Keratinocyte (primary cell): Measurements from ENCODE around the gene STK17A. TPM values are rescaled to one million over a fixed set of nuclear protein-coding genes. Genes with fewer than 3 reads are reported as not detected.
A peak's percentile ranks its signal among the peaks of the same experiment; 100 is the strongest.

Experiments
- DNase-seq: peaks from one replicate; pipeline ENCODE4 v3.0.0-alpha.2; 2011; ENCODE audit warnings: low read depth, missing footprints, low spot score
- FAIRE-seq: peaks from 2 replicates; lab custom pipeline; 2011; peaks lifted over from hg19 to GRCh38; lab: Jason Lieb, UNC
- H2AFZ ChIP-seq: 2 replicates; pipeline ENCODE4 v1.6.0; 2012; ENCODE audit warnings: low read length, control low read depth, inconsistent platforms; ENCODE audit not compliant: control insufficient read depth
- H3K27ac ChIP-seq: 2 replicates; pipeline ENCODE4 v1.5.1; 2011; ENCODE audit warnings: low read length; ENCODE audit not compliant: control insufficient read depth, insufficient read depth
- H3K27me3 ChIP-seq: 3 replicates; pipeline ENCODE4 v1.6.0; 2011; ENCODE audit warnings: low read length; ENCODE audit not compliant: control insufficient read depth, insufficient read depth; ENCODE audit errors: extremely low read depth
- H3K36me3 ChIP-seq, 2 experiments: 2 replicates in 1 of 2; 3 replicates in 1 of 2; pipeline ENCODE4 v1.5.1; 2011; ENCODE audit warnings: low read length in 2 of 2, mild to moderate bottlenecking in 1 of 2; ENCODE audit not compliant: control insufficient read depth in 2 of 2, insufficient read depth in 2 of 2; ENCODE audit errors: extremely low read depth in 1 of 2
- H3K4me1 ChIP-seq: 3 replicates; pipeline ENCODE4 v1.5.1; 2011; ENCODE audit warnings: low read length; ENCODE audit not compliant: control insufficient read depth, insufficient read depth; ENCODE audit errors: extremely low read depth
- H3K4me2 ChIP-seq: 3 replicates; pipeline ENCODE4 v1.6.0; 2011; ENCODE audit warnings: low read depth, low read length; ENCODE audit not compliant: control insufficient read depth, insufficient read depth; ENCODE audit errors: extremely low read depth
- H3K4me3 ChIP-seq, 3 experiments: fragments of 200-600 bp in 1 of 3; sonication (generic) in 1 of 3; 2 replicates in 2 of 3; 3 replicates in 1 of 3; pipeline ENCODE4 v1.5.1; 2011 to 2016; ENCODE audit warnings: low read length in 3 of 3, mild to moderate bottlenecking in 3 of 3, control low read depth in 2 of 3, inconsistent platforms in 1 of 3, low read depth in 1 of 3, mixed read lengths in 1 of 3, mixed run types in 1 of 3, moderate library complexity in 1 of 3; ENCODE audit not compliant: control insufficient read depth in 2 of 3, insufficient read depth in 2 of 3; ENCODE audit errors: extremely low read depth in 1 of 3
- H3K79me2 ChIP-seq: 2 replicates; pipeline ENCODE4 v1.6.0; 2012; ENCODE audit warnings: low read length; ENCODE audit not compliant: control insufficient read depth, insufficient read depth
- H3K9ac ChIP-seq: 3 replicates; pipeline ENCODE4 v1.6.0; 2011; ENCODE audit warnings: low read length; ENCODE audit not compliant: control insufficient read depth, insufficient read depth; ENCODE audit errors: extremely low read depth
- H3K9me1 ChIP-seq: 3 replicates; pipeline ENCODE4 v1.6.0; 2011; ENCODE audit warnings: low read length; ENCODE audit not compliant: control insufficient read depth, insufficient read depth; ENCODE audit errors: extremely low read depth
- H3K9me3 ChIP-seq: 2 replicates; pipeline ENCODE4 v1.5.1; 2012; ENCODE audit warnings: low read depth, low read length; ENCODE audit not compliant: control insufficient read depth
- H4K20me1 ChIP-seq: 3 replicates; pipeline ENCODE4 v1.6.0; 2011; ENCODE audit warnings: low read length; ENCODE audit not compliant: control insufficient read depth, insufficient read depth; ENCODE audit errors: extremely low read depth
- EZH2 ChIP-seq: IDR thresholded peaks from one replicate; pipeline ENCODE4 v1.6.1; 2012; ENCODE audit warnings: inconsistent platforms, mild to moderate bottlenecking, low read length, moderate library complexity
- dilution Hi-C: fragments of 300-500 bp; cut with MboI; formaldehyde crosslinking; loops from one replicate; pipeline ENCODE4 v1.7.0; 2020; ENCODE audit warnings: low sequenced_read_pairs; ENCODE audit not compliant: extremely low pct_ligation_motif_present
- polyA plus RNA-seq, 5 experiments: library from polyadenylated mRNA; depleted of rRNA in 3 of 5; stranded (reverse) in 3 of 5; stranded (forward) in 1 of 5; unstranded in 1 of 5; fragments of >200 nt; gene quantifications; 1 replicate in 1 of 5; 2 replicates in 3 of 5; 3 replicates in 1 of 5; pipeline versions ENCODE4 v1.2.1 to v1.2.3, GENCODE V29; 2011 to 2012; ENCODE audit warnings: missing spikeins in 2 of 5, low read depth in 1 of 5, low replicate concordance in 1 of 5
- TF ChIP-seq, protein P1 (sequence below), 3 experiments: IDR thresholded peaks in 1 of 3; conservative IDR thresholded peaks in 1 of 3; optimal IDR thresholded peaks in 1 of 3; 2 replicates in 2 of 3; 3 replicates in 1 of 3; pipeline versions ENCODE3 to v1.5.1; 2011; ENCODE audit warnings: low read length in 3 of 3, mild to moderate bottlenecking in 3 of 3, moderate library complexity in 2 of 3, control low read depth in 1 of 3, inconsistent platforms in 1 of 3; ENCODE audit not compliant: insufficient read depth in 2 of 3; ENCODE audit errors: extremely low read depth in 1 of 3

Gene STK17A
- polyA plus RNA-seq, 1 donor (not counting 4 experiments of a cell fraction or from before 2014, with no cell fraction given): 81.3 TPM

DNA sequence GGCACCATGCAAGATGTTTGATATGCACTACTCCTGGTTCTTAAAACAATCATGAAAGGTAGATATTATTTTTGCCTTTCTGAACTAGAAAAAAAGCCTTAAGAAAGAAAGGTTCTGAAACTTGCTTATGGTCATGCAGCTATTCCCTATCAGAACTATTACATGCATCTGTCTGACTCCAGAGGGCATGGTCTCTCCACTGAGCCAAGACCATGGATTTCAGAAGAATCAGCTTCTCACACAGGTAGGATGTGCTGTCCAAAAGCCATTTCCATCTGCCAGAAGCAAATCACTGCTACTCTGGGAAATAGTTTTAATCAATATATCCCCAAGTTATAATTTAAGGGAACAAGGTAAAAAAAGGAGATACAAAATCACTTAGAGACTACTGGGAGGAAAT is 69.5 kb downstream of the STK17A start:
- DNase-seq (no peak), FAIRE-seq (no peak)
- dilution Hi-C loops: no loop called here
- Histone ChIP-seq H3K27me3 (no peaks in the 10 kb centered on the region), H2AFZ (no peak overlapping the region), H3K36me3 (peaks cover 0 to 4% of the 10 kb centered on the region in 2 experiments), H3K79me2 (peaks cover 18% of the 10 kb centered on the region), H3K4me2 (no peak overlapping the region), H3K4me3 (no peak overlapping the region), H3K9ac (no peak overlapping the region), H3K4me1 (peaks cover 54% of the 10 kb centered on the region), H4K20me1 (no peaks in the 10 kb centered on the region), H3K9me3 (no peaks in the 10 kb centered on the region), H3K27ac (no peak overlapping the region), H3K9me1 (no peaks in the 10 kb centered on the region)
- TF ChIP-seq, protein P1, sequence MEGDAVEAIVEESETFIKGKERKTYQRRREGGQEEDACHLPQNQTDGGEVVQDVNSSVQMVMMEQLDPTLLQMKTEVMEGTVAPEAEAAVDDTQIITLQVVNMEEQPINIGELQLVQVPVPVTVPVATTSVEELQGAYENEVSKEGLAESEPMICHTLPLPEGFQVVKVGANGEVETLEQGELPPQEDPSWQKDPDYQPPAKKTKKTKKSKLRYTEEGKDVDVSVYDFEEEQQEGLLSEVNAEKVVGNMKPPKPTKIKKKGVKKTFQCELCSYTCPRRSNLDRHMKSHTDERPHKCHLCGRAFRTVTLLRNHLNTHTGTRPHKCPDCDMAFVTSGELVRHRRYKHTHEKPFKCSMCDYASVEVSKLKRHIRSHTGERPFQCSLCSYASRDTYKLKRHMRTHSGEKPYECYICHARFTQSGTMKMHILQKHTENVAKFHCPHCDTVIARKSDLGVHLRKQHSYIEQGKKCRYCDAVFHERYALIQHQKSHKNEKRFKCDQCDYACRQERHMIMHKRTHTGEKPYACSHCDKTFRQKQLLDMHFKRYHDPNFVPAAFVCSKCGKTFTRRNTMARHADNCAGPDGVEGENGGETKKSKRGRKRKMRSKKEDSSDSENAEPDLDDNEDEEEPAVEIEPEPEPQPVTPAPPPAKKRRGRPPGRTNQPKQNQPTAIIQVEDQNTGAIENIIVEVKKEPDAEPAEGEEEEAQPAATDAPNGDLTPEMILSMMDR (optimal IDR thresholded peaks at IDR 0.05 in 1 of 3, IDR thresholded peaks at IDR 0.05 in 1 of 3, conservative IDR thresholded peaks at IDR 0.05 in 1 of 3; ENCODE audit: extremely low read depth in 1 of 3, insufficient read depth in 2 of 3, low read length in 3 of 3): peak in 1 of 3 experiments; percentile 23
- no peak for TF ChIP-seq EZH2

DNA sequence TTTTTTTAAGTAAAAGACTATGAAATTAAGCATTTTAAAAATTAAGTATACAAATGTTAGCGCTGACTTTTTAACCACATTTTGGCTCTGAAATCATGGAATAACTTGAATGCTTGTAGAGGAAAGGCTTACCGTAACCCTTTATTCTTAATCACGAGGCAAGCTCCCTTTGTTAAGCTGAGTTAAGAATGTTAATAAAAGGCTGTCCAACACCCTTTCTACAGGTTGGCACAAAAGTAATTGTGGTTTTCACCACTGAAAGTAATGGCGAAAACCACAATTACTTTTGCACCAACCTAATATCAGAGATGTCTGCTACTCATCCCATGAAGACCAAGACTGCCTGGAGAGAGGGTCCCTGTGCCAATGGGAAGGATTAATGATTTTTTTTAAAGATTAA is 70.6 kb downstream of the STK17A start:
- dilution Hi-C loops: no loop called here
- Histone ChIP-seq H3K4me1 (peaks cover 47% of the 10 kb centered on the region), H3K27me3 (no peaks in the 10 kb centered on the region), H3K9me3 (no peaks in the 10 kb centered on the region), H3K27ac (no peak overlapping the region), H2AFZ (no peak overlapping the region), H4K20me1 (no peaks in the 10 kb centered on the region), H3K36me3 (no peaks in the 10 kb centered on the region), H3K9ac (no peak overlapping the region), H3K4me2 (no peak overlapping the region), H3K9me1 (no peaks in the 10 kb centered on the region), H3K79me2 (peaks cover 19% of the 10 kb centered on the region), H3K4me3 (no peak overlapping the region)
- no peak for FAIRE-seq
- no peak for TF ChIP-seq EZH2
- TF ChIP-seq, protein P1 (optimal IDR thresholded peaks at IDR 0.05 in 1 of 3, IDR thresholded peaks at IDR 0.05 in 1 of 3, conservative IDR thresholded peaks at IDR 0.05 in 1 of 3; ENCODE audit: extremely low read depth in 1 of 3, insufficient read depth in 2 of 3, low read length in 3 of 3): no peak
- no peak for DNase-seq
